ENCODE data around the gene BAX.
"Not testable (repeated sequence)": the region's sequence is repeated elsewhere in the genome, so short reads cannot be mapped to it uniquely, and the experiment has no call there.

DNA sequence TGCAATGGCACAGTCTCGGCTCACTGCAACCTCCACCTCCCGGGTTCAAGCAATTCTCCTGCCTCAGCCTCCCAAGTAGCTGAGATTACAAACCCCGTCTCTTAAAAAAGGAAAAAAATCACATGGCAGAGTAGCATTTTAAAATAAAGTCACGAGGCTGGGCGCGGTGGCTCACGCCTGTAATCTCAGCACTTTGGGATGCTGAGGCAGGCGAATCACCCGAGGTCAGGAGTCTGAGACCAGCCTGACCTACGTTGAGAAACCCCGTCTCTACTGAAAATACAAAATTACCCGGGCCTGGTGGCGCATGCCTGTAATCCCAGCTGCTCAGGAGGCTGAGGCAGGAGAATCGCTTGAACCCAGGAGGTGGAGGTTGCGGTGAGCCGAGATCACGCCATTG, 27.0 kb upstream of the BAX start:
- TF ChIP-seq, protein P1, sequence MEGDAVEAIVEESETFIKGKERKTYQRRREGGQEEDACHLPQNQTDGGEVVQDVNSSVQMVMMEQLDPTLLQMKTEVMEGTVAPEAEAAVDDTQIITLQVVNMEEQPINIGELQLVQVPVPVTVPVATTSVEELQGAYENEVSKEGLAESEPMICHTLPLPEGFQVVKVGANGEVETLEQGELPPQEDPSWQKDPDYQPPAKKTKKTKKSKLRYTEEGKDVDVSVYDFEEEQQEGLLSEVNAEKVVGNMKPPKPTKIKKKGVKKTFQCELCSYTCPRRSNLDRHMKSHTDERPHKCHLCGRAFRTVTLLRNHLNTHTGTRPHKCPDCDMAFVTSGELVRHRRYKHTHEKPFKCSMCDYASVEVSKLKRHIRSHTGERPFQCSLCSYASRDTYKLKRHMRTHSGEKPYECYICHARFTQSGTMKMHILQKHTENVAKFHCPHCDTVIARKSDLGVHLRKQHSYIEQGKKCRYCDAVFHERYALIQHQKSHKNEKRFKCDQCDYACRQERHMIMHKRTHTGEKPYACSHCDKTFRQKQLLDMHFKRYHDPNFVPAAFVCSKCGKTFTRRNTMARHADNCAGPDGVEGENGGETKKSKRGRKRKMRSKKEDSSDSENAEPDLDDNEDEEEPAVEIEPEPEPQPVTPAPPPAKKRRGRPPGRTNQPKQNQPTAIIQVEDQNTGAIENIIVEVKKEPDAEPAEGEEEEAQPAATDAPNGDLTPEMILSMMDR (IDR thresholded peaks at IDR 0.05; ENCODE audit: low read depth, low read length) = not testable (repeated sequence)
- not testable (repeated sequence) for TF ChIP-seq POLR2A (IDR thresholded peaks at IDR 0.05; ENCODE audit: extremely low read depth, insufficient read length); MYC (IDR thresholded peaks at IDR 0.05; ENCODE audit: low read depth, low read length)
- TF ChIP-seq, protein P2, sequence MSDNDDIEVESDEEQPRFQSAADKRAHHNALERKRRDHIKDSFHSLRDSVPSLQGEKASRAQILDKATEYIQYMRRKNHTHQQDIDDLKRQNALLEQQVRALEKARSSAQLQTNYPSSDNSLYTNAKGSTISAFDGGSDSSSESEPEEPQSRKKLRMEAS (IDR thresholded peaks at IDR 0.05; ENCODE audit: low read depth, low read length) = not testable (repeated sequence)
